ENCODE data around the gene ELOF1. TPM values are rescaled to one million over a fixed set of nuclear protein-coding genes. Genes with fewer than 3 reads are reported as not detected.
A peak's percentile ranks its signal among the peaks of the same experiment; 100 is the strongest.

The ELOF1 gene
- total RNA-seq, 1 experiment from 2014 or later = 38.1 TPM

DNA sequence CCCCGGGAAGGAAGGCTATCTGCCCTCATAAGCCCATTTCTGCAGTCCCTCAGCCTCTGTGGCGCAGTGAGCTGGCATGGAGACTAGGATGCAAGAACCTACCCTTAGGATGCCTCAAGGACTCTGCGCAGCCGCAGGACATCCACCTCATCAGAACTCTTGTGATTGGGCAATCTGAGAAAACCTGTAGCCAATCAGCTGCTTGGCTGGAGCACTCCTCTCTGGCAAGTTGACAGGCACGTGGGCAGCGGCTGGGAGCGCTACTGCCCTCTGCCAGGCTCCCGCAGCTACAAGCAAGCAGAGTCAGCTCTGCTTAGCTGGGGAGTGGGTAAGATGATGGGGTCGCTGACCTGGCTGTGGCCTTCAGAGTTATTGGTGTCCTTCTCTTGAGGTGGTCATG is 28.6 kb downstream of the ELOF1 start:
- peak; percentile 84 to 88 for DNase-seq
- Histone ChIP-seq H3K36me3 (no peaks in the 10 kb centered on the region), H3K27me3 (no peaks in the 10 kb centered on the region), H3K4me3 (no peak overlapping the region), H3K4me1 (peaks cover 3% of the 10 kb centered on the region; the same call in 1 of the 2 replicates), H3K27ac (no peak overlapping the region), H3K9me3 (replicated peaks) (no peaks in the 10 kb centered on the region)

DNA sequence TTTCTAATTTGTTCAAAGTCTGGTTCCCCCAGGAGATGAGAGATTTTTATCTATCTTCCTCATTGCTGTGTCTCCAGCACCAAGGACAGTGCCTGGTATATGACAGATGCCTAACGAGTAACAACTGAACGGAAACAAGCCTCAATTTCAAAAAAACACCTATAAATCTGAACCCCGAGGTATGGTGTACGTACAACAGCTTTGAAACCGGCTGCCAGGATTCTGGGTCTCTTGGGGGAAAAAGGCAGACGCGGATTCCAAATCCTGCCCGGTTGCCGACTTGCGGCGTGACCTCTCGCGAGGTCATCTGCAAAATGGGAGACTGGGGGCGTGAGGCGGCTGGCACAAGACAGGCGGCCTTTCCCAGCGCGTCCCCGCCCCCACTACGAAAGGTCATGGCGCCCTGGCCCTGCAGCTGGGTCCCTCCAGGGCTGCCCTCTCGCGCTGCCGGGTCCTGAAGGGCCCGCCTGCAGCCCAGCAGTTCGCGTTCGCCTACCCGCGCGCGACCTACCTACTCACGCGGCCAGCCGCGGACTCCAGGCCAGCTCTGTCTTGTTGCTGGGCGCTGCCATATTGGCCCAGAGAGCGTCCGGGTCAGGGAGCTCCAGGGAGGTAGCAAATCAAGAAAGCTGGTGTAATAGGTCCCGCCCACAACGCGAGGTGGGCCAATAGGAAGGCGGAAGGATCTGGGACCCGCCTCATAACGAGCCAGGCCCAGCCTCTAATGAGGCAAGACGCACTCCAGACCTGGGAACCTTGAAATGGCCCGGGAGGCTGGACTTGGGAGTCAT is 30.3 kb downstream of the ELOF1 start, which contains the start of gene ECSIT:
Gene ECSIT (minus strand): TSS at position 584 of the 791 bp plus-strand sequence. CDS start 9,964 bp downstream, outside the sequence.
- Histone ChIP-seq H3K27ac (peak within 1 kb of the TSS; percentile 89), H3K4me1 (peaks cover 3% of the 10 kb centered on the region; the same call in 1 of the 2 replicates)

GRCh38 chr19:11519138-11519537 is 39.9 kb downstream of the ELOF1 start:
- no peaks in the 10 kb centered on the region for H3K36me3 ChIP-seq
- no peak for DNase-seq

More for the DNA sequence above, 30.3 kb downstream of the ELOF1 start, which contains the start of gene ECSIT:
- peak within 1 kb of the TSS; percentile 84 for H3K4me3 ChIP-seq
- no peaks in the 10 kb centered on the region for H3K36me3 ChIP-seq
- no peaks in the 10 kb centered on the region for H3K27me3 ChIP-seq
- DNase-seq = peak; percentile 97 to 99
- H3K9me3 ChIP-seq (replicated peaks) = no peaks in the 10 kb centered on the region

GRCh38 chr19:11513946-11514345 is 45.1 kb downstream of the ELOF1 start:
- Histone ChIP-seq H3K36me3 (no peaks in the 10 kb centered on the region), H3K9me3 (replicated peaks) (no peaks in the 10 kb centered on the region), H3K27me3 (no peaks in the 10 kb centered on the region), H3K27ac (no peak overlapping the region), H3K4me3 (no peak overlapping the region), H3K4me1 (no peaks in the 10 kb centered on the region)
- DNase-seq = no peak

More at GRCh38 chr19:11519138-11519537, 39.9 kb downstream of the ELOF1 start:
- no peaks in the 10 kb centered on the region for H3K27me3 ChIP-seq
- H3K9me3 ChIP-seq (replicated peaks) = no peaks in the 10 kb centered on the region
- H3K4me1 ChIP-seq = no peaks in the 10 kb centered on the region
- H3K4me3 ChIP-seq = no peak overlapping the region
- no peak overlapping the region for H3K27ac ChIP-seq

DNA sequence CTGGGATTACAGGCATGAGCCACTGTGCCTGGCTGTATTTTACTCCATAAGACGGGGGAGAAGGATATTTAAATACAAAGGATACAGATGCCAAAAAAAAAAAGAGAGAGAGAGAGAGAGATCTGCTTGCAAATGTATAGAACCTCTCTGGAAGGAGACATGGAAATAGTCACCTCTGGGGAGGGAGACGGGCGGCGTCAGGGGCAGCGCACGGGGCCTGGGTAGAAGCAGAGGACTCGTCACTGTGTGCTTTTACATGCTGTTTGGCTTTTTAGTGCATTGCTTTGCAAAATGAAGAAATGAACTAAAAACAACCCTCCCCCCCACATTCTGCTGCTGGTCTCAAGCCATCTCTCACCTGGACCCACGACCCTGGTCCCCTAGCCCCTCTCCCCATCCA is 48.6 kb downstream of the ELOF1 start:
- Histone ChIP-seq H3K4me3 (no peak overlapping the region), H3K36me3 (no peaks in the 10 kb centered on the region), H3K27me3 (no peaks in the 10 kb centered on the region), H3K27ac (no peak overlapping the region), H3K9me3 (replicated peaks) (no peaks in the 10 kb centered on the region), H3K4me1 (no peaks in the 10 kb centered on the region)
- DNase-seq = no peak

- no peaks in the 10 kb centered on the region for H3K36me3 ChIP-seq
- H3K4me3 ChIP-seq = no peak overlapping the region
- no peaks in the 10 kb centered on the region for H3K27me3 ChIP-seq
- DNase-seq = no peak
- H3K27ac ChIP-seq = no peak overlapping the region
- no peaks in the 10 kb centered on the region for H3K9me3 ChIP-seq (replicated peaks)
- H3K4me1 ChIP-seq = 0 out of 2 replicates have a peak, but pooled peaks cover 3% of the 10 kb centered on the region
Measured at GRCh38 chr19:11507370-11508078, 51.5 kb downstream of the ELOF1 start.

DNA sequence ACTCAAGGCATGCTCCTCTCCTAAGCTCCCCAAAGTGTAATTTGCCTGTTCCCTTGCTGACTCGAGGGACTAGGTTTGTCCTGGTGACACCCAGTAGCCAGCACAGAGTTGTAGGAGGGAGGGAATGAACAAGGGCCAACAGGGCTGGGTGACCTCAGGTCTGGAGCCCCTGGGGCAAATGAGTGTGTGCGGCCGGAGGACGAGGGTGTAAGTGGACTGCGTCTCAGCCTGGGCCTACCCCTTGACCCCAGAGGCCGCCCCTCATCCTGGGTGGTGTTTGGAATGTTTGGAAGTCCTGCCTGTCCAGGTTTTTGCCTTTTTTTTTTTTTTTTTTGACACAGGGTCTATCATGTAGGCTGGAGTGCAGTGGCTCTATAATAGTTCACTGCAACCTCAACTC is 52.1 kb downstream of the ELOF1 start:
- Histone ChIP-seq H3K36me3 (no peaks in the 10 kb centered on the region), H3K27ac (no peak overlapping the region), H3K4me1 (0 out of 2 replicates have a peak, but pooled peaks cover 3% of the 10 kb centered on the region), H3K9me3 (replicated peaks) (no peaks in the 10 kb centered on the region), H3K27me3 (no peaks in the 10 kb centered on the region), H3K4me3 (no peak overlapping the region)
- DNase-seq = no peak

DNA sequence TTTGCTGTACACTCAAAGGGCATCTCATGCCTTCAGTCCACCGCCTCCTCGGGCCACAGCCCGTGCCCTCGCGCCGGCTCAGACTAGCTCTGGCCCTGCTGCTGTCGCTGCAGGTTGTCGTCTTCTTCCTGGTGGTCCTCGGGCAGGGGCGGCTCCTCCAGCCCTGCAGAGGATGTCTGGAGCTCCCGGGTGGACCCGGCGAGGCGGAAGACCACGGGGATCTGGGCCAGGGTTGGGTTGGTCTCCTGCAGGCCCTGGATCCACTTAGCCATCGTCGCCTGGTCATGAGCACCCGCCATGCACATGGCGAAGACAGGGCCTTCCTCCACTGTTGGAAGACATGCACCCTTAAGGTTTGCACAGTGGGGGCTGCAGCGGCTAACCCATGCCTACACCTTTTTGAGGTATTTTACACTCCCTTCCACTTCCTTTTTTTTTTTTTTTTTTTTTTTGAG is 52.9 kb downstream of the ELOF1 start:
- no peaks in the 10 kb centered on the region for H3K36me3 ChIP-seq
- peak overlapping the region; percentile 88 for H3K4me3 ChIP-seq
- no peaks in the 10 kb centered on the region for H3K27me3 ChIP-seq
- peak overlapping the region; percentile 56 for H3K27ac ChIP-seq
- H3K9me3 ChIP-seq (replicated peaks) = no peaks in the 10 kb centered on the region
- H3K4me1 ChIP-seq = 0 out of 2 replicates have a peak, but pooled peaks cover 3% of the 10 kb centered on the region
- no peak for DNase-seq

DNA sequence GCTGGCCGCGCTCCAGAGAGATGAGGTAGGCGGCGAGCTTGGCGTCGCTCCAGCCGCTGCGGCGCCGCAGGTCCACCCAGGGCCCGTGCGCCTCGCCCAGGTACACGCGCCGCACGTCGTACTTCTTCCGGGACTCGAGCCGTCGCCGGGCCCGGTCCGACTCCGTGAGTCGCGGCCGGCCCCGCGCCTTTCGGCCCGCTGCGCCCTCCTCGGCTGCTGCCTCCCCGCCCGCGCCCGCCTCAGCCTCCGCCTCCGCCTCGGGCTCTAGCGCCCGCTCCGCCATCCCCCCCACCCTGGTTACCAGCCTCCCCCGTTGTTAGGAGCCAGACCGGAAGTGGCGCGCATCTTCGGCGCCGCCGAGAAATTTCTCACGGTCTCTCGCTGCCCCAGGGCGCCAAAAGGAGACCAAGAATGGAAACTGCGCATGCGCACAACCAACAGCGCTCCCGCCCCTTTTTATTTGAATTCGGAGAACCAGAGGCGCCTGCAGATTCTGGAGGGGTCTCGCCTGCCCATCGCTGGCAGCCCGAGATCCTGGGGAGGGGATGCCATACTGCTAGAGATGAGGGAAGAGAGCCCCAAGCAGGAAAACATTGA is 53.4 kb downstream of the ELOF1 start, which contains the start of gene ZNF653:
Gene ZNF653 (minus strand): TSS at position 336 of the 597 bp plus-strand sequence. CDS start 53 bp downstream, at position 283.
- H3K4me1 ChIP-seq = 0 out of 2 replicates have a peak, but pooled peaks cover 3% of the 10 kb centered on the region
- peak; percentile 94 to 97 for DNase-seq

GRCh38 chr19:11505032-11505503 is 54.0 kb downstream of the ELOF1 start:
- peak; percentile 95 to 96 for DNase-seq

More for the DNA sequence above, 53.4 kb downstream of the ELOF1 start, which contains the start of gene ZNF653:
- H3K27me3 ChIP-seq = no peaks in the 10 kb centered on the region
- H3K9me3 ChIP-seq (replicated peaks) = no peaks in the 10 kb centered on the region
- peak within 1 kb of the TSS; percentile 88 for H3K4me3 ChIP-seq
- H3K27ac ChIP-seq = peak within 1 kb of the TSS; percentile 56
- no peaks in the 10 kb centered on the region for H3K36me3 ChIP-seq

GRCh38 chr19:11504502-11505031 is 54.5 kb downstream of the ELOF1 start:
- no peaks in the 10 kb centered on the region for H3K27me3 ChIP-seq
- no peak overlapping the region for H3K27ac ChIP-seq
- no peaks in the 10 kb centered on the region for H3K9me3 ChIP-seq (replicated peaks)
- no peak for DNase-seq
- peak overlapping the region; percentile 88 for H3K4me3 ChIP-seq
- H3K36me3 ChIP-seq = no peaks in the 10 kb centered on the region
- H3K4me1 ChIP-seq = 0 out of 2 replicates have a peak, but pooled peaks cover 3% of the 10 kb centered on the region

More at GRCh38 chr19:11505032-11505503, 54.0 kb downstream of the ELOF1 start:
- H3K4me1 ChIP-seq = 0 out of 2 replicates have a peak, but pooled peaks cover 3% of the 10 kb centered on the region
- no peaks in the 10 kb centered on the region for H3K27me3 ChIP-seq
- peak overlapping the region; percentile 88 for H3K4me3 ChIP-seq
- no peaks in the 10 kb centered on the region for H3K36me3 ChIP-seq
- no peaks in the 10 kb centered on the region for H3K9me3 ChIP-seq (replicated peaks)
- H3K27ac ChIP-seq = peak overlapping the region; percentile 56
